Gastrocnemius medialis (tissue), 4 donors: Measurements from ENCODE around the gene DHRS12.

ENCODE experiments used
- CTCF ChIP-seq, 5 experiments: fragments of 450-650 bp in 3 of 5; fragments of 200-600 bp in 2 of 5; sonication (generic) in 2 of 5; IDR thresholded peaks in 4 of 5; conservative IDR thresholded peaks in 1 of 5; 1 replicate in 4 of 5; 2 replicates in 1 of 5; pipeline ENCODE4 v1.5.1; 2016 to 2019; ENCODE audit warnings: antibody characterized with exemption in 5 of 5, mild to moderate bottlenecking in 3 of 5, moderate library complexity in 3 of 5
- POLR2A ChIP-seq, 2 donors: fragments of 450-650 bp; IDR thresholded peaks; one replicate each; pipeline ENCODE4 v1.6.1; 2017; ENCODE audit warnings: antibody characterized with exemption in 2 of 2, mild to moderate bottlenecking in 2 of 2, moderate library complexity in 2 of 2

GRCh38 chr13:51811046-51811445 lies 7.1 kb upstream of the DHRS12 start:
- TF ChIP-seq CTCF (IDR thresholded peaks at IDR 0.05 in 4 of 5, conservative IDR thresholded peaks at IDR 0.05 in 1 of 5) = no peak
- TF ChIP-seq POLR2A (IDR thresholded peaks at IDR 0.05) = no peak
